Gastroesophageal sphincter (tissue), 3 donors: ENCODE measurements around the gene RFX3.
A peak's percentile ranks its signal among the peaks of the same experiment; 100 is the strongest.

Experiments
- CTCF ChIP-seq, 4 experiments: fragments of 200-600 bp in 2 of 4; fragments of 450-650 bp in 2 of 4; sonication (generic) in 1 of 4; IDR thresholded peaks; one replicate each; pipeline ENCODE4 v1.5.1; 2017 to 2019; ENCODE audit warnings: antibody characterized with exemption in 4 of 4, mild to moderate bottlenecking in 2 of 4, moderate library complexity in 2 of 4
- EP300 ChIP-seq: sonication (generic); formaldehyde crosslinking; IDR thresholded peaks from one replicate; pipeline ENCODE4 v1.6.1; 2017; ENCODE audit warnings: antibody characterized with exemption, mild to moderate bottlenecking
- POLR2A ChIP-seq, 2 donors: fragments of 450-650 bp; IDR thresholded peaks; one replicate each; pipeline ENCODE4 v1.6.1; 2017; ENCODE audit warnings: antibody characterized with exemption in 2 of 2, mild to moderate bottlenecking in 2 of 2, moderate library complexity in 1 of 2
- POLR2AphosphoS5 ChIP-seq: sonication (generic); formaldehyde crosslinking; IDR thresholded peaks from one replicate; pipeline ENCODE4 v1.6.1; 2017; ENCODE audit warnings: antibody characterized with exemption

- TF ChIP-seq CTCF (IDR thresholded peaks at IDR 0.05) (no peak), POLR2A (IDR thresholded peaks at IDR 0.05) (no peak), EP300 (no peak), POLR2AphosphoS5 (peak; percentile 42)
Measured at GRCh38 chr9:3434594-3434993, 91.2 kb downstream of the RFX3 start.
